NCI-H146 treated with DMSO at 0.1 percent for 48 hours (cell line): ENCODE results near the gene OXT.
A peak's percentile ranks its signal among the peaks of the same experiment; 100 is the strongest.

Source experiments
- DNase-seq: peaks from one replicate; lab custom pipeline; 2025; ENCODE audit not compliant: unreplicated experiment; lab: John Stamatoyannopoulos, UW

The OXT gene

GRCh38 chr20:3084283-3084985 is 13.0 kb downstream of the OXT start, which contains the start of gene AVP:
AVP (minus strand) TSS chr20:3084724; CDS start chr20:3084674, 50 bp downstream.
- no peak for DNase-seq

- DNase-seq: no peak
These were observed 13.6 kb downstream of the OXT start for GRCh38 chr20:3084986-3085360.

- DNase-seq: no peak
These were observed 14.2 kb downstream of the OXT start for GRCh38 chr20:3085571-3086072.

GRCh38 chr20:3088031-3088430 is 16.6 kb downstream of the OXT start:
- DNase-seq: no peak

GRCh38 chr20:3090565-3090964 is 19.1 kb downstream of the OXT start:
- DNase-seq: no peak

GRCh38 chr20:3092611-3093379 is 21.4 kb downstream of the OXT start:
- no peak for DNase-seq

- no peak for DNase-seq
These were observed 22.5 kb downstream of the OXT start for GRCh38 chr20:3093861-3094361.

GRCh38 chr20:3094848-3095629 is 23.6 kb downstream of the OXT start:
- DNase-seq: no peak

GRCh38 chr20:3100480-3100879 is 29.1 kb downstream of the OXT start:
- DNase-seq: no peak

GRCh38 chr20:3101251-3101650 is 29.8 kb downstream of the OXT start:
- no peak for DNase-seq

- DNase-seq: no peak
These were observed 30.5 kb downstream of the OXT start for GRCh38 chr20:3101737-3102574.

- no peak for DNase-seq
These were observed 31.4 kb downstream of the OXT start for GRCh38 chr20:3102575-3103368.

GRCh38 chr20:3103369-3104032 is 32.1 kb downstream of the OXT start:
- DNase-seq: no peak

- DNase-seq: no peak
These were observed 34.1 kb downstream of the OXT start for GRCh38 chr20:3105256-3106137.

GRCh38 chr20:3106185-3106584 is 34.8 kb downstream of the OXT start:
- no peak for DNase-seq

- DNase-seq: peak; percentile 83
These were observed 35.4 kb downstream of the OXT start for GRCh38 chr20:3106658-3107463.

- DNase-seq: no peak
These were observed 36.1 kb downstream of the OXT start for GRCh38 chr20:3107464-3108025.
